Neural progenitor cell (in vitro differentiated cells): ENCODE data around the gene AFF2. TPM values are rescaled to one million over a fixed set of nuclear protein-coding genes. Genes with fewer than 3 reads are reported as not detected.

ENCODE experiments used
- DNase-seq: peaks from one replicate; pipeline ENCODE4 v3.0.0-alpha.2; 2016; ENCODE audit warnings: low spot score
- H2AFZ ChIP-seq: fragments of 200-600 bp; sonication (generic); replicated peaks from 2 replicates; pipeline ENCODE4 v1.6.1; 2016; ENCODE audit warnings: antibody characterized with exemption
- H3F3A ChIP-seq: fragments of 200-600 bp; sonication (generic); 2 replicates; pipeline ENCODE4 v1.6.1; 2016; ENCODE audit warnings: antibody characterized with exemption, low read depth
- H3K27ac ChIP-seq: fragments of 200-600 bp; sonication (generic); 2 replicates; pipeline ENCODE4 v1.5.1; 2016; ENCODE audit warnings: mild to moderate bottlenecking
- H3K27me3 ChIP-seq: fragments of 200-600 bp; sonication (generic); 2 replicates; pipeline ENCODE4 v1.6.1; 2016; ENCODE audit warnings: mild to moderate bottlenecking, moderate library complexity
- H3K36me3 ChIP-seq: fragments of 200-600 bp; sonication (generic); 2 replicates; pipeline ENCODE4 v1.5.1; 2016
- H3K4me1 ChIP-seq: fragments of 200-600 bp; sonication (generic); 2 replicates; pipeline ENCODE4 v1.6.1; 2016; ENCODE audit warnings: mixed run types
- H3K4me2 ChIP-seq: fragments of 200-600 bp; sonication (generic); 2 replicates; pipeline ENCODE4 v1.6.1; 2016
- H3K4me3 ChIP-seq: fragments of 200-600 bp; sonication (generic); 2 replicates; pipeline ENCODE4 v1.5.1; 2016
- H3K79me2 ChIP-seq: fragments of 200-600 bp; sonication (generic); 2 replicates; pipeline ENCODE4 v1.6.1; 2016; ENCODE audit warnings: low read depth
- H3K9ac ChIP-seq: fragments of 200-600 bp; sonication (generic); 2 replicates; pipeline ENCODE4 v1.6.1; 2016
- H3K9me3 ChIP-seq: fragments of 200-600 bp; sonication (generic); 2 replicates; pipeline ENCODE4 v1.5.1; 2016; ENCODE audit warnings: low read depth
- H4K20me1 ChIP-seq: fragments of 200-600 bp; sonication (generic); 2 replicates; pipeline ENCODE4 v1.6.1; 2016; ENCODE audit warnings: low read depth
- H3K27ac Mint-ChIP-seq: 3 replicates; pipeline ENCODE4 v1.8.0; 2021; ENCODE audit warnings: mixed read lengths
- H3K27me3 Mint-ChIP-seq: 2 replicates; pipeline ENCODE4 v1.8.0; 2022; ENCODE audit warnings: low read depth, mild to moderate bottlenecking, inconsistent platforms, moderate library complexity, mixed read lengths; ENCODE audit not compliant: insufficient read depth
- H3K36me3 Mint-ChIP-seq: 3 replicates; pipeline ENCODE4 v1.8.0; 2021; ENCODE audit warnings: mixed read lengths
- H3K4me1 Mint-ChIP-seq: 3 replicates; pipeline ENCODE4 v1.8.0; 2021; ENCODE audit warnings: mixed read lengths
- H3K4me3 Mint-ChIP-seq: 3 replicates; pipeline ENCODE4 v1.8.0; 2021; ENCODE audit warnings: mild to moderate bottlenecking, moderate library complexity, mixed read lengths
- H3K9me3 Mint-ChIP-seq: 3 replicates; pipeline ENCODE4 v1.8.0; 2020; ENCODE audit warnings: mixed read lengths
- CTCF ChIP-seq: fragments of 200-600 bp; sonication (generic); IDR thresholded peaks from 2 replicates; pipeline ENCODE4 v1.5.1; 2017; ENCODE audit warnings: antibody characterized with exemption, mild to moderate bottlenecking
- EZH2 ChIP-seq: fragments of 200-600 bp; sonication (generic); IDR thresholded peaks from 2 replicates; pipeline ENCODE4 v1.6.1; 2017; ENCODE audit warnings: antibody characterized with exemption, mild to moderate bottlenecking, moderate library complexity
- EZH2phosphoT487 ChIP-seq: fragments of 200-600 bp; sonication (generic); IDR thresholded peaks from 2 replicates; pipeline ENCODE4 v1.6.1; 2017; ENCODE audit warnings: antibody characterized with exemption
- total RNA-seq: library from RNA; depleted of rRNA; stranded (reverse); fragments of >200 nt; gene quantifications from 2 replicates; pipeline ENCODE4 v1.2.3, GENCODE V29; 2015; ENCODE audit warnings: low replicate concordance

AFF2 gene
- total RNA-seq, 1 donor from 2014 or later = 13.5 TPM

GRCh38 chrX:148556498-148556897 lies 56.1 kb downstream of the AFF2 start:
- H3K27me3 ChIP-seq = no peaks in the 10 kb centered on the region
- H2AFZ ChIP-seq = no peak overlapping the region
- H3F3A ChIP-seq = no peaks in the 10 kb centered on the region
- Mint-ChIP-seq H3K4me1 (peaks cover 8% of the 10 kb centered on the region), H3K36me3 (no peaks in the 10 kb centered on the region), H3K4me3 (no peak overlapping the region), H3K9me3 (peaks cover 8% of the 10 kb centered on the region), H3K27ac (no peak overlapping the region), H3K27me3 (no peaks in the 10 kb centered on the region)
- TF ChIP-seq CTCF = no peak
- TF ChIP-seq EZH2 = no peak
- no peak for TF ChIP-seq EZH2phosphoT487
- H3K36me3 ChIP-seq = no peaks in the 10 kb centered on the region
- no peak overlapping the region for H3K4me2 ChIP-seq
- H3K79me2 ChIP-seq = no peaks in the 10 kb centered on the region
- H3K4me1 ChIP-seq = peaks cover 5% of the 10 kb centered on the region
- H3K9me3 ChIP-seq = peaks cover 5% of the 10 kb centered on the region
- H4K20me1 ChIP-seq = no peaks in the 10 kb centered on the region
- no peak for DNase-seq
- H3K27ac ChIP-seq = no peak overlapping the region
- no peak overlapping the region for H3K4me3 ChIP-seq
- H3K9ac ChIP-seq = no peak overlapping the region

- Mint-ChIP-seq H3K9me3 (peaks cover 6% of the 10 kb centered on the region), H3K27ac (no peak overlapping the region), H3K27me3 (no peaks in the 10 kb centered on the region), H3K4me3 (no peak overlapping the region), H3K36me3 (no peaks in the 10 kb centered on the region), H3K4me1 (no peaks in the 10 kb centered on the region)
- H3K9ac ChIP-seq = no peak overlapping the region
- no peaks in the 10 kb centered on the region for H3K4me1 ChIP-seq
- H2AFZ ChIP-seq = no peak overlapping the region
- H3F3A ChIP-seq = no peaks in the 10 kb centered on the region
- peaks cover 5% of the 10 kb centered on the region for H3K9me3 ChIP-seq
- no peaks in the 10 kb centered on the region for H4K20me1 ChIP-seq
- no peak overlapping the region for H3K4me3 ChIP-seq
- H3K27me3 ChIP-seq = no peaks in the 10 kb centered on the region
- no peaks in the 10 kb centered on the region for H3K36me3 ChIP-seq
- H3K4me2 ChIP-seq = no peak overlapping the region
- TF ChIP-seq CTCF = no peak
- TF ChIP-seq EZH2phosphoT487 = no peak
- TF ChIP-seq EZH2 = no peak
- DNase-seq = no peak
- H3K79me2 ChIP-seq = no peaks in the 10 kb centered on the region
- H3K27ac ChIP-seq = no peak overlapping the region
These were observed 62.4 kb downstream of the AFF2 start for GRCh38 chrX:148562846-148563245.

GRCh38 chrX:148567229-148567628 lies 66.8 kb downstream of the AFF2 start:
- no peaks in the 10 kb centered on the region for H3K79me2 ChIP-seq
- no peak overlapping the region for H3K4me2 ChIP-seq
- H4K20me1 ChIP-seq = no peaks in the 10 kb centered on the region
- H3K9me3 Mint-ChIP-seq = no peaks in the 10 kb centered on the region
- no peaks in the 10 kb centered on the region for H3K9me3 ChIP-seq
- no peaks in the 10 kb centered on the region for H3K4me1 Mint-ChIP-seq
- no peaks in the 10 kb centered on the region for H3K36me3 Mint-ChIP-seq
- no peak overlapping the region for H3K4me3 ChIP-seq
- no peaks in the 10 kb centered on the region for H3F3A ChIP-seq
- no peak overlapping the region for H2AFZ ChIP-seq
- no peaks in the 10 kb centered on the region for H3K4me1 ChIP-seq
- H3K27ac ChIP-seq = no peak overlapping the region
- H3K36me3 ChIP-seq = no peaks in the 10 kb centered on the region
- H3K27ac Mint-ChIP-seq = no peak overlapping the region
- TF ChIP-seq EZH2phosphoT487 (no peak), EZH2 (no peak), CTCF (no peak)
- no peak overlapping the region for H3K4me3 Mint-ChIP-seq
- no peak overlapping the region for H3K9ac ChIP-seq
- H3K27me3 Mint-ChIP-seq = no peaks in the 10 kb centered on the region
- H3K27me3 ChIP-seq = no peaks in the 10 kb centered on the region
- no peak for DNase-seq

GRCh38 chrX:148567779-148568178 lies 67.4 kb downstream of the AFF2 start:
- H3K4me3 Mint-ChIP-seq = no peak overlapping the region
- no peaks in the 10 kb centered on the region for H3K27me3 Mint-ChIP-seq
- Histone ChIP-seq H3K79me2 (no peaks in the 10 kb centered on the region), H2AFZ (no peak overlapping the region), H3F3A (no peaks in the 10 kb centered on the region), H3K9me3 (no peaks in the 10 kb centered on the region), H3K4me2 (no peak overlapping the region), H3K27ac (no peak overlapping the region), H3K27me3 (no peaks in the 10 kb centered on the region), H3K9ac (no peak overlapping the region), H3K36me3 (no peaks in the 10 kb centered on the region), H3K4me1 (no peaks in the 10 kb centered on the region), H4K20me1 (no peaks in the 10 kb centered on the region), H3K4me3 (no peak overlapping the region)
- H3K27ac Mint-ChIP-seq = no peak overlapping the region
- no peaks in the 10 kb centered on the region for H3K36me3 Mint-ChIP-seq
- H3K4me1 Mint-ChIP-seq = no peaks in the 10 kb centered on the region
- TF ChIP-seq EZH2phosphoT487 (no peak), EZH2 (no peak), CTCF (no peak)
- no peak for DNase-seq
- no peaks in the 10 kb centered on the region for H3K9me3 Mint-ChIP-seq
